NCI-H774 (cell line): Measurements from ENCODE around the gene ECE1.
A peak's percentile ranks its signal among the peaks of the same experiment; 100 is the strongest.

ENCODE experiments used
- DNase-seq: peaks from one replicate; lab custom pipeline; 2025; lab: John Stamatoyannopoulos, UW

ECE1 gene

GRCh38 chr1:21267191-21268077, 22.8 kb downstream of the ECE1 start:
- DNase-seq: no peak

- no peak for DNase-seq
Measured at GRCh38 chr1:21266119-21266774, 24.0 kb downstream of the ECE1 start.

- no peak for DNase-seq
Measured at GRCh38 chr1:21265644-21266043, 24.6 kb downstream of the ECE1 start.

DNA sequence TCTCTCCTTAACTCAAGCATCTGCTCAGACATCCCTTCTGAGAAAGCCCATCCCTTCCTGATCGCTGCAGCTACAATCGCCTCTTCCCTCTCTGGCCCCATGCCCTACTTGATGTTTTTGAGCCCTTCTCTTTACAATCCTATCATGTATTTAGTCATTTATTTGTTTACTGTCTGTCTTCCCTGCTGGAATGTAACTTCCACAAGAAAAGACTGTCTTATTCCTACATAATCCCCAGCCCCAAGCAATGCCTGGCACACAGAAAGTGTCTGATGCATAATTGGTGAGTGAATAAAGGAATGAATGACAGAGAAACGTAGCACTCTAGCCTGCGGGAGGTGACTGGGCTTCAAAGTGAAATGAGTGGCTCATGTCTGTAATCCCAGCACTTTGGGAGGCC, 25.4 kb downstream of the ECE1 start:
- no peak for DNase-seq

GRCh38 chr1:21263653-21264225, 26.5 kb downstream of the ECE1 start:
- no peak for DNase-seq

- DNase-seq: no peak
Measured at GRCh38 chr1:21263052-21263429, 27.2 kb downstream of the ECE1 start.

DNA sequence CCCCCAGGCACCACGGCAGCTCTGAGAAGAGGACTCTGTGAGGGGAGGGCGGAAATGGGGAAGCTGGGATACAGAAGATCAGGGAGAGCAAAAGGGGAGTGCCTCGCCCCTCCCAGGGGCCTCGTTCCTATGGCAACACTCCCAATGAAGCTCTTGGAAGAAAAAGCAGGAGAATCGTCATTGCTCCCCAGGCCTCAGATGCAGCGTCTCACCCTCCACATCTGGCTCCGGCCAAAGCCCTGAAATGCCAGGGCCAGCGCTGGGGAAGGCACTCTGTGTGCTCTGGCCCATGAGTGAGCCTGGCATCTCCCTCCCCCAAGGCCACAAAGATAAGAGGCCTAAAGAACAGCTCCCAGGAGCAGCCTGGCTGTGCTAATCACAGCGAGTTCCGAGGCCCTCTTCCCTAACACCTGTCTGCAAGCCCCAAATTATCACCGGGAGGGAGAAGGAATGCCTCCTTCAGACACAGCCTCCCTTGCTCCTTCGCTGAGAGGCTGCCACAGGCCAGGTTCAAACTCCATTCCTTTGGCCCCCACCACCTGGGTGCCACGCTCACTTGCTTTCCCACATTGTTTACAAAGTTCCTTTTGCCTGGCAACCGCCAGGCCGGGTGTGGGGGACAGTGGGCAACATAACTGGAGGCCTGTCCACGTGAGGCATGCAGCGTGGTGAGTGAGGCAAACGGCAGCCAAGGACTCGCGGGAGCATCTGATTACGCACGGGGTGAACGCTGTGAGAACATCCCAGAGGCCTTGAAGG, 27.8 kb downstream of the ECE1 start:
- DNase-seq: no peak

DNA sequence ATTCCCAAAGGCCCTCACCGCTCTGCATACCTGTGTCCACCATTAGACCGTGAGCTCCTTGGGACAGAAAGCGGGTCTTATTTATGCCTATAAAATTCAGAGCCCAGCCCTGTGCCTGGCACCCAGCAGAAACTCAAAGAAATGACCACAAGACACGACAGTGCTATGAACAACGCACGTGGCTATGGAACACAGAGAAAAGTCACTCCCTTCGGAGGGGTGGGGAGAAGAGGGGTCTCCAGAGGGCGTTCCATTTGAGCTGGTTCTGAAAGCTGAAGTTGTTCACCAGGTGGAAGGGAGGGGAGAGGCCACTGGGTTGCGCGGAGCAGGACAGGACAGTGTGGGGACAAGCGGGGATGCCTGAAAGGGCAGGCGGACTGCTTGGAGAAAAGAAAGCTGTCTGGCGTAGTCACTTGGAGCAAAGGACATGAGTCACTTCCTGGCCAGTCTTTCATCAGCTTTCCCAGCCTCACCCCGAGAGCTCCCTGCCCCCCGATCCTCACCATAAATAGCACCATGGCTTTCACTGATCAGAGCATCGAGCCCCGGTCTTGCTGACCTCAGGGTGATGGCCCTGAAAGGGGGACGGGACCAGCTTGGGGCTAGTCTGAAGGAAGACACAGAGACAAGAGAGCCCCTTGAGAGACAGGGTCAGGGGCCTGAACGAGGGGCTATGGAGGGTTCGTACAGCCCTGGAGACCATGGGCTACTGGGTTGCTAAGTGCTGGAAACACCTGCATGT, 28.5 kb downstream of the ECE1 start:
- no peak for DNase-seq

GRCh38 chr1:21260405-21261125, 29.7 kb downstream of the ECE1 start:
- DNase-seq: no peak

DNA sequence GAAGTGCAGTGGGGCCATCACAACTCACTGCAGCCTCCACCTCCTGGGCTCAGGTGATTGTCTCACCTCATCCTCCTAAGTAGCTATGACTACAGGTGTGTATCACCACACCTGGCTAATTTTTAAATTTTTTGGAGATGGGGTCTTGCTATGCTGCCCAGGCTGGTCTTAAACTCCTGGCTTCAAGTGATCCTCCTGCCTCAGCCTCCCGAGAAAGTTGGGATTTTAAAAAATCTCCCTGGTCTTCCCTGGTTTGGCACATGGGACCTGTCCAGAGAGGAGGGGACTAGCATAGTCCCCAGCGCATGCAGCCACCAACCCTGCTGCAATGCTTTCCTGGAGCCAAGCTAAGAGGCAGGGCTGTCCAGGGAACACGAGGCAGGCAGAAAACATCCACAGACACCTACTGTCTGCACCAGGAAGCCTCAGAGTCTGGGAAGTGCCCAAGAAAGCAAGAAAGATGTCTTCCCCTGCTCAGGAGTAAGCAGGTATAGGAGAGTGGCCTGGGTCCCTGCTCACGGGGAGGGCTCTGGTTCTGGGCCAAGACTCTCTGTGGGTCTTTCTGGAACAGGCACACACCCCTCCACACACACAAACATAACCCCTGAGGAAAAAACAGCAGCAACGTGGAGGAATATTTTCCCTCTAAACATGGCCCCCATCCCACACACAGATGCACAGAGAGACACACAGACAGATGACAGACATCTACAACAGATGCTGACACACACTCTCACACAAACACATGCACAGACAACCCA, 30.8 kb downstream of the ECE1 start:
- no peak for DNase-seq

DNA sequence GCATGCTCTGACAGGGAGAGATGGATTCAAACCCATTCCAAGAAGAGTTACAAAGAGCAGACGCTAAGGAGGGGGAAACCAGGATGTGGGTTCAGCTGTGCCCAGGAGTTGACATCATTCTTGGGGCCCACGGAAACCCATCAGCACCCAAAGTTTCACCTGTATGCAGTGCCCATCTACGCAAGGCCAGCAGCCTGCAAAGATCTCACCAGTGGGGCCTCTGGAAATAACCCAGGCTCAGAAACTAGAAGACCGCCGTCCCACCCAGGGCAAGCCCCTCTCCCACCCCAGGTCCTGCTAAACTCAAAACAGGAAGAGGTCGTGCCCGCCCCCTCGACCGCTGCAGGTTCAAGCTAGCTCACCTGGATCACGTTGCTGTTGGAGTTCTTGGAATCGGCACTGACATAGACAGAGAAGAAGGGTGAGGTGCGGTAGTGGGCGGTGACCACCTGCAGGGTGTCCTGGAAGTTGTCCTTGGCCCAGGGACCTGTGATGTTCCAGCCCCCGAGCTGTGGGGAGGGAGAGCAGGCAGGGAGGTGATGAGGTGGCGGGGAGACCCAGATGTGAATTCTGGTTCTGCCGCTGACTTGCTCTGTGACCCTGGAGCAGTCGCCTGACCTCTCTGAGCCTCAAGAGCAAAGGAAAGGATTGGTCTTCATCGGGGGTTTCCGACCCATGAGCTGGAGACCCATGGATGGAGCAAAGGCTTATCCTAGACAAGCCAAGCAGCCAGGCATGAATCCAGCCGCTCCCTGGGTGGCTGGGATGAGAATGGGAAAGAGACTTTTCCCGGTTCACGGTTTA, 31.7 kb downstream of the ECE1 start:
- DNase-seq: no peak

- DNase-seq: no peak
Measured at GRCh38 chr1:21257431-21258135, 32.7 kb downstream of the ECE1 start.

GRCh38 chr1:21256776-21257175, 33.5 kb downstream of the ECE1 start:
- no peak for DNase-seq

GRCh38 chr1:21255943-21256320, 34.3 kb downstream of the ECE1 start:
- no peak for DNase-seq

DNA sequence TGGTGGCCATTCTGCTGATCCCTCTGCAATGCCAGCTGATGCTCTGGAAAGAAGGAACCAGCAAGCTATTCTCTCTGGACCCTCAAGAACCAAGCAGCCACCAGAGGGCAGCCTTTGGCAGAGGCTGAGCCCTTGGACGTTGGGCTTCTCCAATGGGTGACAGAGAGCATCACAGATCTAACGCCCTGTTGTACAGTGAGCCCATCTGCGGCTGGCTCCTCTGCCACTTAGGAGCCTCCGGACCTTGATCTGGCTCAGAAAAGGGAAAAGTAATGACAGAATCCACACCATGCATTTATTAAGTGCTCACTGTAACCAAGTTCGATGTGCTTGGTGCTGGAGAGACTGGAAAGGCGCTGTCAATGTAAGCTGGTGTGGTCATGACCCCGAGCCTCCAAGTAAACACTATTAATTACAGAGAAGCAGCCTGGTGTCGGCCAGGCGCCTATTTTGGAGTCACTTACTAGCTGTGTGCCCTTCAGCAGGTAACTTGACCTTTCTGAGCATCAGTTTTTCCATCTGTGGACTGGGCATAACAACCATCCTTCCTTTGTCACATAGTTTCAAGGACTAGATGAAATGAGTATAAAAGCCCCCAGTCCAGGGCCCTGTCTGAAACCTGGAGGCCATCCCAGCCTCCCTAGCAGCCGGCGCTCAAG, 34.9 kb downstream of the ECE1 start:
- peak; percentile 28 for DNase-seq

GRCh38 chr1:21254335-21254951, 35.8 kb downstream of the ECE1 start:
- DNase-seq: no peak

DNA sequence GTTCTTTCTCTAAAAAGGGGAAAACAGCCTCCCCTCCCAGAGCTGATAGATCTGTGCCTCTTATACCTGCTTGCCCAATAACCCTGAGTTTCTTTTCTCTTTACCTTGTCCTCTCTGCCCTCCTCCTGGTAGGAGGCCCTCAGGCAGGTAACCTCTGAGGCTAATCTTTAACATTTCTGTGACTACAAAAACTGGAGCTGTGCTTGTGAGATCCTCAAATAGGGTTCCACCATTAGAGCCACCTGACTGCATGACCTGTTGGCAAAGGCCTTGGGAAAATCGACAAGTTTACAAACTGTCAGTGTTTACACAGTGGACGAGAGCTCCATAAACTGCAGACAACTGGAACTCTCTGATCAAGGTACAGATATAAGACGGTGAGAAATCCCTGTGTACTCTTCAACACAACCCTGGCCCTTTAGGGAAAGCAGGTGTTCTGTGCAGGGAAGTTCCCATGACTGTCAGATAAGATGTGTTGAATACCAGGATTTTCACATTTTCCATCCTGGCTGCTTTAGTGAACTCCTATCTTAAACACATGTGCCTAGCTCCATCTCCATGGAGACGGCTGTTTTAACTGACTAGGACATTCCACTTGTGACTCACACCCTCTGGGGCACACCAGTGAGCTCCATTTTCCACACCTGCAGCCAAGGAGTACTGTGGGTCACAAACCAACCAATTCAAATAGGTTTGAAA, 38.3 kb downstream of the ECE1 start:
- no peak for DNase-seq
